ENCODE measurements around the gene PDIA2. TPM values are rescaled to one million over a fixed set of nuclear protein-coding genes. Genes with fewer than 3 reads are reported as not detected.

PDIA2 gene
- total and polyA plus RNA-seq, 10 of the 15 experiments (the other 5 are each of a cell fraction or from before 2014, with no cell fraction given): 0.11 to 0.36 TPM; not detected in 8

DNA sequence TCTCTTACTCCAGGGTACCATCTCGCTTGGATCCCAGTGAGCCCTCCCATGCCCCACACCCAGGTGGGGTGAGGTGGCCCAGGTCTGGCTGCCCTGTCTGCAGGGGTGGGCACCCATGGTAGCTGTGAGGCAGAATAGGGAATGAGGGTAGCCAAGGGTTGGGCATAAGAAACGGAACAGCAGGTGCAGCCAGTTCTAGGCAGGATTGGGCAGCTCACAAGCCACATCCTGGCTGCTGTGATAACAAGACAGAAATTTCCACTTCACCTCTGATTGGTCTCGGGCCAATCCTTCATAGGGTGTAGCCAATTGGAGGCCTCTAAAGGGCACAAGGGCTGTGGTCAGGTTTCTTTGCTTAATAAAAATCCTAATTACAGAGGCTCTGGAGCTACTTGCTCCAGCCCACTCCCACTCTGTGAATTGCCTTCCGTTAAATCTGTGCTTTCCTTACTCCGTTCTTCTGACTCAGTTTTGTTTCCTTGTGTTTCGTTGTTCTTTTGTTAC lies 4.0 kb upstream of the PDIA2 start:
- peak; percentile 88 for ATAC-seq
- intact Hi-C loops (cut with micrococcal nuclease; ENCODE audit: unreplicated experiment): no loop called here
- DNase-seq (ENCODE audit: low read depth, low spot score): peak; percentile 8

More for the DNA sequence above, 4.0 kb upstream of the PDIA2 start:
- SMC1A ChIA-PET (ENCODE audit: uncharacterized antibody, unreplicated experiment): no interaction called here
- no peak for FAIRE-seq
- Histone ChIP-seq H3K36me3 (ENCODE audit: control insufficient read depth in 2 of 2, insufficient read depth in 2 of 2, low read length in 1 of 2) (no peaks in the 10 kb centered on the region), H3K79me2 (ENCODE audit: control insufficient read depth, insufficient read depth, low read length) (no peaks in the 10 kb centered on the region), H3K9ac (ENCODE audit: control insufficient read depth, insufficient read depth, low read length) (no peak overlapping the region), H3K4me1 (ENCODE audit: control insufficient read depth, insufficient read depth, low read length) (no peaks in the 10 kb centered on the region), H3K4me3 (no peak overlapping the region), H2AFZ (ENCODE audit: control insufficient read depth, low read depth, low read length) (no peak overlapping the region), H3K4me2 (ENCODE audit: control insufficient read depth, insufficient read depth) (no peak overlapping the region), H3K9me3 (replicated peaks; ENCODE audit: control insufficient read depth, insufficient read depth, low read length) (no peaks in the 10 kb centered on the region), H4K20me1 (ENCODE audit: control insufficient read depth, insufficient read depth) (no peaks in the 10 kb centered on the region), H3K27ac (ENCODE audit: control insufficient read depth, insufficient read depth) (no peak overlapping the region), H3K27me3 (replicated peaks in 1 of 2; ENCODE audit: control insufficient read depth in 2 of 2, insufficient read depth in 2 of 2, low read length in 1 of 2) (peaks cover 0 to 3% of the 10 kb centered on the region in 2 experiments; a peak in 2 of 4 replicates)
- TF ChIP-seq RBBP5 (conservative IDR thresholded peaks at IDR 0.05): no peak
- TF ChIP-seq, protein P1, sequence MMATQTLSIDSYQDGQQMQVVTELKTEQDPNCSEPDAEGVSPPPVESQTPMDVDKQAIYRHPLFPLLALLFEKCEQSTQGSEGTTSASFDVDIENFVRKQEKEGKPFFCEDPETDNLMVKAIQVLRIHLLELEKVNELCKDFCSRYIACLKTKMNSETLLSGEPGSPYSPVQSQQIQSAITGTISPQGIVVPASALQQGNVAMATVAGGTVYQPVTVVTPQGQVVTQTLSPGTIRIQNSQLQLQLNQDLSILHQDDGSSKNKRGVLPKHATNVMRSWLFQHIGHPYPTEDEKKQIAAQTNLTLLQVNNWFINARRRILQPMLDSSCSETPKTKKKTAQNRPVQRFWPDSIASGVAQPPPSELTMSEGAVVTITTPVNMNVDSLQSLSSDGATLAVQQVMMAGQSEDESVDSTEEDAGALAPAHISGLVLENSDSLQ (IDR thresholded peaks at IDR 0.05): peak; percentile 91
- no peak for TF ChIP-seq MTA3 (IDR thresholded peaks at IDR 0.05; ENCODE audit: borderline replicate concordance, low read length)
- TF ChIP-seq RELA (IDR thresholded peaks at IDR 0.05; ENCODE audit: borderline replicate concordance, partially characterized antibody): no peak
- TF ChIP-seq POU2F2 (IDR thresholded peaks at IDR 0.05; ENCODE audit: borderline replicate concordance, low read depth, low read length): no peak
- peak; percentile 70 for TF ChIP-seq SP1 (IDR thresholded peaks at IDR 0.05; ENCODE audit: low read depth, low read length)
- no peak for TF ChIP-seq CHD1 (IDR thresholded peaks at IDR 0.05; ENCODE audit: low read depth, low read length)
- no peak for TF ChIP-seq YY1 (IDR thresholded peaks at IDR 0.05; ENCODE audit: low read depth, low read length)
- TF ChIP-seq, protein P2, sequence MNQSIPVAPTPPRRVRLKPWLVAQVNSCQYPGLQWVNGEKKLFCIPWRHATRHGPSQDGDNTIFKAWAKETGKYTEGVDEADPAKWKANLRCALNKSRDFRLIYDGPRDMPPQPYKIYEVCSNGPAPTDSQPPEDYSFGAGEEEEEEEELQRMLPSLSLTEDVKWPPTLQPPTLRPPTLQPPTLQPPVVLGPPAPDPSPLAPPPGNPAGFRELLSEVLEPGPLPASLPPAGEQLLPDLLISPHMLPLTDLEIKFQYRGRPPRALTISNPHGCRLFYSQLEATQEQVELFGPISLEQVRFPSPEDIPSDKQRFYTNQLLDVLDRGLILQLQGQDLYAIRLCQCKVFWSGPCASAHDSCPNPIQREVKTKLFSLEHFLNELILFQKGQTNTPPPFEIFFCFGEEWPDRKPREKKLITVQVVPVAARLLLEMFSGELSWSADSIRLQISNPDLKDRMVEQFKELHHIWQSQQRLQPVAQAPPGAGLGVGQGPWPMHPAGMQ (IDR thresholded peaks at IDR 0.05; ENCODE audit: borderline replicate concordance): no peak
- TF ChIP-seq, protein P3, sequence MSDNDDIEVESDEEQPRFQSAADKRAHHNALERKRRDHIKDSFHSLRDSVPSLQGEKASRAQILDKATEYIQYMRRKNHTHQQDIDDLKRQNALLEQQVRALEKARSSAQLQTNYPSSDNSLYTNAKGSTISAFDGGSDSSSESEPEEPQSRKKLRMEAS (IDR thresholded peaks at IDR 0.05; ENCODE audit: low read depth, low read length): no peak
- peak; percentile 45; the same call in 1 of the 2 replicates for TF ChIP-seq RUNX3 (IDR thresholded peaks at IDR 0.05; ENCODE audit: low read length)
- TF ChIP-seq SMAD1 (IDR thresholded peaks at IDR 0.05; ENCODE audit: low read depth, partially characterized antibody): no peak
- no peak for TF ChIP-seq MEF2A (IDR thresholded peaks at IDR 0.05; ENCODE audit: insufficient read depth, low read depth, low read length)
- TF ChIP-seq SUZ12 (IDR thresholded peaks at IDR 0.05; ENCODE audit: unreplicated experiment): no peak
- TF ChIP-seq, protein P4, sequence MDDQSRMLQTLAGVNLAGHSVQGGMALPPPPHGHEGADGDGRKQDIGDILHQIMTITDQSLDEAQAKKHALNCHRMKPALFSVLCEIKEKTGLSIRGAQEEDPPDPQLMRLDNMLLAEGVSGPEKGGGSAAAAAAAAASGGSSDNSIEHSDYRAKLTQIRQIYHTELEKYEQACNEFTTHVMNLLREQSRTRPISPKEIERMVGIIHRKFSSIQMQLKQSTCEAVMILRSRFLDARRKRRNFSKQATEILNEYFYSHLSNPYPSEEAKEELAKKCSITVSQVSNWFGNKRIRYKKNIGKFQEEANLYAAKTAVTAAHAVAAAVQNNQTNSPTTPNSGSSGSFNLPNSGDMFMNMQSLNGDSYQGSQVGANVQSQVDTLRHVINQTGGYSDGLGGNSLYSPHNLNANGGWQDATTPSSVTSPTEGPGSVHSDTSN (IDR thresholded peaks at IDR 0.05; ENCODE audit: insufficient replicate concordance, low read depth, low read length): peak; percentile 81
- TF ChIP-seq NFYB (IDR thresholded peaks at IDR 0.05; ENCODE audit: insufficient read depth, low read depth, low read length): peak; percentile 94
- no peak for TF ChIP-seq SUPT20H (IDR thresholded peaks at IDR 0.05; ENCODE audit: borderline replicate concordance, control insufficient read depth, low read depth, low read length)
- CTCF ChIA-PET: interaction anchor here (1.3 kb wide), 1 partner anchor 44 kb away, joined by 4 read pairs; no protein-coding TSS in a partner anchor
- POLR2A ChIA-PET: no interaction called here
- WGBS (ENCODE audit: insufficient coverage, insufficient replicate concordance, low lambda C conversion rate, missing lambda C conversion rate): 51% methylated on average over 6 of the region's 6 CpGs
- RAD21 ChIA-PET (ENCODE audit: unreplicated experiment): interaction anchor here (0.6 to 1.3 kb wide), 3 partner anchors 37 to 73 kb away, joined by 3 to 4 read pairs (median 3); no protein-coding TSS in a partner anchor
- BruUV-seq (replicated peaks): no TSS peak
- in situ Hi-C loops (cut with MboI): no loop called here
